Measurements from ENCODE around the gene KIDINS220. TPM values are rescaled to one million over a fixed set of nuclear protein-coding genes. Genes with fewer than 3 reads are reported as not detected.

Gene KIDINS220
- total RNA-seq, 1 donor from 2014 or later: 25.3 TPM

DNA sequence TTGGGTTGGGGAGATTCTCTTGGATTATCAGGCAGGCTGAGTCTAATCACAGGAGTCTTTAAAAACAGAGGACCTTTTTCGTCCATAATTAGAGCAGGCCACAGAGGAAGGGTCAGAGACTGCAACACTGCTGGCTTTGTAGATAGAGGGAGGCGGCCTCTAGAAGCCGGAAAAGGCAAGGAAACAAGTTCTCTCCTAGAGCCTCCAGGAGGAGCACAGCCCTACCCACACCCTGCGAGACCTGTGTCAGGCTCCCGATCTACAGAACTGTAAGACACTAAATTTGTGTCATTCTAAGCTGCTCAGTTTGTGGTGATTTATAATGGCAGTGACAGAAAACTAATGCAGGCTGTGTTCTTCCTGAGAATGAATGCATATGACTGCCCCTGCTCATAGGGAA is 140.2 kb downstream of the KIDINS220 start:
- Mint-ChIP-seq H3K4me1 (peaks cover 3% of the 10 kb centered on the region), H3K27ac (no peak overlapping the region), H3K9me3 (no peaks in the 10 kb centered on the region), H3K4me3 (no peak overlapping the region), H3K27me3 (peaks cover 8% of the 10 kb centered on the region), H3K36me3 (ENCODE audit: low read depth) (no peaks in the 10 kb centered on the region)
- no peak for DNase-seq
- intact Hi-C loops (cut with micrococcal nuclease): no loop called here

DNA sequence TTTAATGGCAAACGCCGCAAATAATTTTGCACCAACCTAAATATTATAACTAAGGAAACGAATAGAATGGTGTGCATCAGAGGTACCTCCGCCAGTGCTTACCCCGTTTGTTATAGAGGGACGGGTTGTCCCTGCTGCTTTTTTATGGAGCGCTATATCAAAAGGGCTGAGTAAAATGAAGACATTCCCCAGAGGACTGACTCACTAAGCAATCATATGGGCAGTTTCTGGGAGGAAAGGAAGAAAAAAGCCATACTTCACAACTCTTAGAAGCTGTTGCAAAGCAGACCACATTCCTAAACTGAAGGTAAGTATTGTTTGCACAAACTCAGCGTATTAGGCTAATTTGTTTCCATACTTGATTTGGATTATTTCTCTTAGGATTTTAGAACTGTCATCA is 142.7 kb downstream of the KIDINS220 start:
- DNase-seq: no peak
- intact Hi-C loops (cut with micrococcal nuclease): no loop called here
- H3K36me3 Mint-ChIP-seq (ENCODE audit: low read depth): no peaks in the 10 kb centered on the region
- H3K4me1 Mint-ChIP-seq: peaks cover 3% of the 10 kb centered on the region
- H3K27ac Mint-ChIP-seq: no peak overlapping the region
- no peaks in the 10 kb centered on the region for H3K9me3 Mint-ChIP-seq
- no peak overlapping the region for H3K4me3 Mint-ChIP-seq
- H3K27me3 Mint-ChIP-seq: peaks cover 22% of the 10 kb centered on the region

DNA sequence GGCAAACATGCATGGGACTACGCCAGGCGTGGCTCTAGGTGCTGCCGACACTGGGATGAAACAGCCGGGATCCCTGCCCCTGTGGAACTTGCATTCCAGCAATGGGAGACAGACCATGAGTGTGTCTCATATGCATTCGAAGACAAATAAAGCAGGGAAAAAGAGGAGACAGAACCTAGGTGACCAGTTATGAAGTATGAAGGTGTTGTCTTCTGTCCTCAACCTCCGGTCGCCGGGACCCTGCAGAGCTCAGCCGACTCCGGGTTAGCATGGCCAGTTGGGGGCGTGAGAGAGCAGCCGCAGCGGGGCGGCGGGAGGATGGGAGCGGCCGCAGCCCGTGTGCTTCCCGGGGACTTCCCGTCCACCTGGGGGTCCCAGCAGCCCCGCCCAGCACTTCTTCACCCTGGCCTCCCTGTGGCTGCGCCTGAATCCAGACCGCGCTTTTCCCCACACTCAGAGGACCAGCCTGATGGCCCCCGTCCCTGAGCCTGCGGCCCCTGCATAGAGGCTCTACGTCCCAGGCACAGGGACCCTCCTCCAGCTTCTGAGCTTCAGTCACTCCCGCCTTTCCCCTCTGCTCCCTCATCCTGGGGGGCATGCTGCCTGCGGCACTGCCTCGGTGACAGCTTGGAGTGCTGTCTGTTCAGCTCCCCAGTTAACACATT is 144.1 kb downstream of the KIDINS220 start:
- no peak overlapping the region for H3K27ac Mint-ChIP-seq
- DNase-seq: peak; percentile 82
- no peaks in the 10 kb centered on the region for H3K9me3 Mint-ChIP-seq
- H3K4me3 Mint-ChIP-seq: peak overlapping the region; percentile 64
- H3K4me1 Mint-ChIP-seq: peaks cover 3% of the 10 kb centered on the region
- no peaks in the 10 kb centered on the region for H3K36me3 Mint-ChIP-seq (ENCODE audit: low read depth)
- intact Hi-C loops (cut with micrococcal nuclease): loop anchor here (2.0 kb wide), 1 partner anchor 68 kb away; no protein-coding TSS in a partner anchor
- H3K27me3 Mint-ChIP-seq: peaks cover 27% of the 10 kb centered on the region

DNA sequence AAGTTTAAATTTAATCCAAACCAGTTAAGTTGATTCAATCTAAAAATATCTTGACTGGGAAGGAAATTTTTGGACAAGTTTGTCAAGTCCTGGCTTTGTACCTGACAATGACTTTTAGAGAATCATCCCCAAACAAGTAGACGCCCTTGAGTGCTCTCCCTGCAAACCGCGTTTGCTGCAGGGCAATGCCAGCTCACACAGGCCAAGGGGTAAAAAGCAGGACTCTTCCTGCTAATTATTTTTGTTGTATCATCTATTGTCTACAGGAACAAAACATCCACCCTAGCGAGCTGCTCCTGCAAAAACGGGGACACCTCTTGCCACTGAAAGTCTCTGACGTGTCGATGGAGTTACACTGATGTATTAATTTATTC is 144.6 kb downstream of the KIDINS220 start:
- no peak overlapping the region for H3K27ac Mint-ChIP-seq
- H3K27me3 Mint-ChIP-seq: peaks cover 27% of the 10 kb centered on the region
- H3K9me3 Mint-ChIP-seq: no peaks in the 10 kb centered on the region
- peak overlapping the region; percentile 64 for H3K4me3 Mint-ChIP-seq
- intact Hi-C loops (cut with micrococcal nuclease): loop anchor here (2.0 kb wide), 1 partner anchor 68 kb away; no protein-coding TSS in a partner anchor
- H3K36me3 Mint-ChIP-seq (ENCODE audit: low read depth): no peaks in the 10 kb centered on the region
- H3K4me1 Mint-ChIP-seq: peaks cover 3% of the 10 kb centered on the region
- no peak for DNase-seq

DNA sequence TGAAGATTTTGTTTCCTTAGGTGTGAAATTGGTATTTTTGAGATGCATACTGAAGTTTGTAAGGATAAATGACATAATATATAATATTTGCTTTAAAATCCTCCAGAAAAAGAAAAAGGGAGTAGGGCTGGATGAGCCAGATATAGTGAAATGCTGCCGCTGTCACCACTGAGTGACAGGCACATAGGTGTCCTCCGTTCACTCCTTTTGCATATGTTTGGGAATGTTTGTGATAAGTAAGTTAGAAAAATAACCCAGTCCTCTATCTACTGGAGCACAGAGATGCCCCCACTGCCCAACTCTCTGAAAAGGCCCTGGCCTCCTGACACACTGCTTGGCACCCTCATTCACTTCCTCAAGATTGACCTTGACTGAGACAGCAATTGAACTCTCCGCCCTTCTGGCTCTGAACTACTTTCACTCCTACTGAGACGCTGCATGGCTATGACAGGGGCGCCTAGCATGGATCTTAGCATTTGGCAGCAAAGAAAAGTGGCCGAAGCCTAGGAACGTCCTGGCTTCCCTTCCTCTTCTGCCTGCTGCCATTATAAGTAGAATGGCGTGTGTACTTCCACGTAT is 145.5 kb downstream of the KIDINS220 start:
- intact Hi-C loops (cut with micrococcal nuclease): loop anchor here (2.0 kb wide), 1 partner anchor 69 kb away; no protein-coding TSS in a partner anchor
- no peak for DNase-seq
- peaks cover 3% of the 10 kb centered on the region for H3K4me1 Mint-ChIP-seq
- peaks cover 27% of the 10 kb centered on the region for H3K27me3 Mint-ChIP-seq
- H3K36me3 Mint-ChIP-seq (ENCODE audit: low read depth): peaks cover 3% of the 10 kb centered on the region
- H3K27ac Mint-ChIP-seq: no peak overlapping the region
- H3K4me3 Mint-ChIP-seq: no peak overlapping the region
- no peaks in the 10 kb centered on the region for H3K9me3 Mint-ChIP-seq

DNA sequence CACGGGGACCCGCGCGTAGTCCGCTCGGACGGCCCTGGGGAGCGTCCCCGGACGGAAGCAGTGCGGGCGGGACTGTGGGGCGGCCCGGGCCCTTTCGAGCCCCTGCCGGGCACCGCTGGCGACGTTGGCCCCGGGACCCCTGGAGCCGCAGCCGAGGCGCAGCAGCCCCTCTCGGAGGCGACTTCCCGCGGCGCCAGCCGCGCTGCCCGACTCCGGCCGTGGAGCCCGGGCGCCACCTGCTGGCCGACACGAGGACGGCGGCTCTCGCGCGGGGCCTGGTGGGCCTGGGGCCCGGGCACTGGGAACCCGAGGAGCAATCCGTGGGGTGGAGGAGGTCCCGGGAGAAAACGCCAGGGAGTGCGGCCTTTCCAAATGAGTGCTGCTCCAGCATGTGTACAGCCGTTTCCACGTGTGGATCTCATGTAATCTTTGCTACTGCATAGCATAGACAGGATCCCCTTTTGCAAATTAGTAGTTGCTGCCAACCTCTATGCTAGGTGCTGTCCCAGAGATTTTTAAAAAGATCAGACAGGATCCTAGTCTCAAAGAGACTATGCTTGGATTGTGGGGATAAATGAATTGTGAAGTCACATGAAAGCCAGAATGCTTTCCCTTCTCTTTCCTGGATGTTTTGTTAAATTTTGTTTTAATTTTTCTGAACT is 151.6 kb downstream of the KIDINS220 start:
- peak overlapping the region; percentile 63 for H3K27ac Mint-ChIP-seq
- peaks cover 29% of the 10 kb centered on the region for H3K36me3 Mint-ChIP-seq (ENCODE audit: low read depth)
- H3K9me3 Mint-ChIP-seq: no peaks in the 10 kb centered on the region
- peak; percentile 95 for DNase-seq
- H3K4me3 Mint-ChIP-seq: peak overlapping the region; percentile 61
- H3K4me1 Mint-ChIP-seq: peaks cover 13% of the 10 kb centered on the region
- intact Hi-C loops (cut with micrococcal nuclease): loop anchor here (1.0 to 10.0 kb wide), 8 partner anchors 205 to 1589 kb away; no protein-coding TSS in a partner anchor
- peaks cover 9% of the 10 kb centered on the region for H3K27me3 Mint-ChIP-seq

DNA sequence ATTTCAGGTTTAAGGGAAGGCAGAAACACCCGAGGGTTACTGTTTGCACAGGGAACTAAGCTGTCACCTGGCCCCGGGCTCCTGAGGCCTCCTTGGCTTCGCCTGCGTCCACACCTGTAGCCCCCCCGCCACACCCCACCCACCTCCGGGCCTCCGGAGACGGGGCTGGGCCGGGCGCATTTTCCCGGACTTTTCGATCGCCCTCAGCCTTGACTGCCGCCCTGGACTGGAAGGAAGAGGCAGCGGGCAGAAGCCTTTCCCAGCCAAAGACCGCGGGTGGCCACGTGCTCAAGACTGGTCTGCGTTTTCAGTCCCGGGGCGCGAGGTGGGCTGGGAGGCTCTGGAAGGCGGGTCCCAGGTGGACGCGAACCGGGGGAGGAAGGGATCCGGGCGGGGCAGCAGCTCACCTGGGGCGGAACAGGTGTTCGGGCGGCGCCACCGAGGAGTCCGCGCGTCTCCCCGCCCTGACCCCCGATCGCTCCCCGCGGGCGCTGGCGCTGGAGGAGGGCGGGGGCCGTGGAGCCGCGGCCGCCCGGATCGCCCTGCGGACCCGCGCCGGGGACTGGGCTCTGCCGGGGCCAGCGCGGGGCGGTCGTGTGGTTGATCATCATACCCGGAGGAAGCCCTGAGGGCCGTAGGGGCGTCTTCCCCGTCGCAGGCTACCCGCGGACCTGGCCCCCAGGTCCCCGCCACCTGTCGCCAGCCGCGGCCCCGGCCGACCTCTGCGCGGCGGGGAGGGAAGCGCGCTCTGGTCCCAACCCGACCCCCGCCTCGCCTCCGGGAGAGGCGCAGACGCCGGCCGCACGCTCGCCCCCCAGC is 152.3 kb downstream of the KIDINS220 start:
- H3K4me3 Mint-ChIP-seq: peak overlapping the region; percentile 98
- H3K9me3 Mint-ChIP-seq: no peaks in the 10 kb centered on the region
- peaks cover 13% of the 10 kb centered on the region for H3K4me1 Mint-ChIP-seq
- intact Hi-C loops (cut with micrococcal nuclease): loop anchor here (1.0 to 10.0 kb wide), 15 partner anchors 204 to 1588 kb away; no protein-coding TSS in a partner anchor
- DNase-seq: peak; percentile 85
- H3K36me3 Mint-ChIP-seq (ENCODE audit: low read depth): peaks cover 29% of the 10 kb centered on the region
- peaks cover 8% of the 10 kb centered on the region for H3K27me3 Mint-ChIP-seq
- peak overlapping the region; percentile 95 for H3K27ac Mint-ChIP-seq

DNA sequence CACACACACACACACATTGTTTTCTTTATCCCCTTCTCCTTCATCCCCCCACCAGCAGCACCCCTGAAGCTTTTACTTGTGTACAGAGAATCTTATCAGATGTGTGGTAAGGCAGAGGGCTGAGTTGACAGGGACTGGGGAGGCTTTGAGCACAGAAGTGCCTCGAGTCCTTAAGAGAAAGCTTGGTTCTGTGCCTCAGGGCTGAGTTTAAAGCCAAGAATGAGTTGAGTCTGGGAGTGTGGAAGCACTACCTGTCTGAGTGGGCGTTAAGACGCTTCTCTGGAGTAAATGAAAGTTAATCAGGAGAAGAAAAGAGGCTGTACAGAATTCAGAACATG is 152.9 kb downstream of the KIDINS220 start:
- H3K4me3 Mint-ChIP-seq: peak overlapping the region; percentile 98
- intact Hi-C loops (cut with micrococcal nuclease): loop anchor here (1.0 to 10.0 kb wide), 13 partner anchors 204 to 1588 kb away; no protein-coding TSS in a partner anchor
- peaks cover 4% of the 10 kb centered on the region for H3K27me3 Mint-ChIP-seq
- peaks cover 19% of the 10 kb centered on the region for H3K4me1 Mint-ChIP-seq
- H3K9me3 Mint-ChIP-seq: no peaks in the 10 kb centered on the region
- peak overlapping the region; percentile 95 for H3K27ac Mint-ChIP-seq
- DNase-seq: no peak
- H3K36me3 Mint-ChIP-seq (ENCODE audit: low read depth): peaks cover 29% of the 10 kb centered on the region

DNA sequence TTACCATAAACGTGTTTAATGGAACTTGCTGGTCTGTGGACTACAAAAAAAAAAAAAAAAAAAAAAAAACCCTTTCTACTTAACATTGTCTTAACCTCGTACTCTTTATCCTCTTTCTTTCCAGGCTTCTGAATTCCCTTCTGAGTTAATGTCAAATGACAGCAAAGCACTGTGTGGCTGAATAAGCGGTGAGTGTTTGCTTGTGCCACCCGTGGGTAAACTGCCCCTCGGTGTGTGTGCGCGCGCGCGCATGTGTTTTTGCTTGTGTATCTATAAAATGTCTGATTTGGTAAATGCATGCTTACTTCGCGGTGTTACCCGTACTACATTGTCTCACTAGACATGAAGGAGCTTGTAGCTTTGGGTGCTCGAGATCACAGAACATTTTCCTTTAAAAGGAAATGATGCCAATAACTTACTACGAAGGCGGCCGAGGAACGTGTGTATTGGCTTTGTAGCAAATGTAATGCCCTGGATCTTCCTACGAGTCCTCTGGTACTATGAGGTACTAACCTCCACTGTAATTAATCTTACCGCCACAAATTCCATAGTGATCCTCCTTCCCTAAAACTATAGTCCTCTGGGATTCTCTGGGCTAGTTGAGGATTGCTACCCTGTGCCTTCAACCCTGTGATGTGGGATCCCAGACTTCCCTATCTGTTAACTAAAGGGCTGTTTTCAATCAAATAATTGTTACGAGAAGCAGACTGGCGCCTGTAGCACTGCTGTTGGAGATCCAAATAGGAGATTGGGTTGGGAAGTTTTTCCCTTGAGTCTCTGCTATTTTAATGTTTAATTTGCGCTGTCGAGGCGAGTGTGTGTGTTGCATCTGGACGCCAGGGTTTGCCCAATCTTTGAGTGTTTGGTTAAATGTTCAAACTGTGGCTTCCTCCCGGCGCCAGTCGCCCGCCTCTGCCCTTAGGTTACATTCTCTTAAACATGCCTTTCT is 154.4 kb downstream of the KIDINS220 start:
- peak; percentile 85 for DNase-seq
- intact Hi-C loops (cut with micrococcal nuclease): loop anchor here (5.0 to 10.0 kb wide), 6 partner anchors 346 to 1161 kb away; no protein-coding TSS in a partner anchor
- peaks cover 3% of the 10 kb centered on the region for H3K27me3 Mint-ChIP-seq
- no peaks in the 10 kb centered on the region for H3K9me3 Mint-ChIP-seq
- H3K4me3 Mint-ChIP-seq: peak overlapping the region; percentile 98
- peaks cover 28% of the 10 kb centered on the region for H3K4me1 Mint-ChIP-seq
- peaks cover 29% of the 10 kb centered on the region for H3K36me3 Mint-ChIP-seq (ENCODE audit: low read depth)
- H3K27ac Mint-ChIP-seq: peak overlapping the region; percentile 97

DNA sequence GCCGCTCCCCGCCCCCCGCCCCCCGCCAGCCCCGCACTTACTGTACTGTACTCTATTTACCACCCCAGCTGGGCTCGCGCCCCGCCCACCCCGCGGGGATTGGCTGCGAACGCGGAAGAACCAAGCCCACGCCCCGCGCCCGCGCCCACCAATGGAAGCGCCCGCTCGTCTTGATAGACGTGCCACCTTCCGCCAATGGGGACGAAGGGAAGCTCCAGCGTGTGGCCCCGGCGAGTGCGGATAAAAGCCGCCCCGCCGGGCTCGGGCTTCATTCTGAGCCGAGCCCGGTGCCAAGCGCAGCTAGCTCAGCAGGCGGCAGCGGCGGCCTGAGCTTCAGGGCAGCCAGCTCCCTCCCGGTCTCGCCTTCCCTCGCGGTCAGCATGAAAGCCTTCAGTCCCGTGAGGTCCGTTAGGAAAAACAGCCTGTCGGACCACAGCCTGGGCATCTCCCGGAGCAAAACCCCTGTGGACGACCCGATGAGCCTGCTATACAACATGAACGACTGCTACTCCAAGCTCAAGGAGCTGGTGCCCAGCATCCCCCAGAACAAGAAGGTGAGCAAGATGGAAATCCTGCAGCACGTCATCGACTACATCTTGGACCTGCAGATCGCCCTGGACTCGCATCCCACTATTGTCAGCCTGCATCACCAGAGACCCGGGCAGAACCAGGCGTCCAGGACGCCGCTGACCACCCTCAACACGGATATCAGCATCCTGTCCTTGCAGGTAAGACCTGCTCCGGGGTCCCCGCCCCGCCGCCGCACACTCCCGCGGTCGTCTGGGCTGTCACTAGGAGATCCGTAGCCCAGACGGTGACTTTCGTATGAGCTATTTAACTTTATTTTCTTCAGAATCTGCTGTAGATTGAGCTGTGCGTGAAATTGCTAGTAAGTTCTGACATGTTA is 155.4 kb downstream of the KIDINS220 start, which contains the start of gene ID2:
ID2 (plus strand) TSS at position 271 of the 907 bp plus-strand sequence; CDS start at position 381, 110 bp downstream.
- H3K36me3 Mint-ChIP-seq (ENCODE audit: low read depth): peaks cover 28% of the 10 kb centered on the region
- peaks cover 13% of the 10 kb centered on the region for H3K27me3 Mint-ChIP-seq
- H3K4me3 Mint-ChIP-seq: peak within 1 kb of the TSS; percentile 98
- H3K27ac Mint-ChIP-seq: peak within 1 kb of the TSS; percentile 97
- H3K4me1 Mint-ChIP-seq: peaks cover 37% of the 10 kb centered on the region
- intact Hi-C loops (cut with micrococcal nuclease): loop anchor here (1.0 to 10.0 kb wide), 17 partner anchors 74 to 1252 kb away; no protein-coding TSS in a partner anchor
- no peaks in the 10 kb centered on the region for H3K9me3 Mint-ChIP-seq
- peak; percentile 100 for DNase-seq

DNA sequence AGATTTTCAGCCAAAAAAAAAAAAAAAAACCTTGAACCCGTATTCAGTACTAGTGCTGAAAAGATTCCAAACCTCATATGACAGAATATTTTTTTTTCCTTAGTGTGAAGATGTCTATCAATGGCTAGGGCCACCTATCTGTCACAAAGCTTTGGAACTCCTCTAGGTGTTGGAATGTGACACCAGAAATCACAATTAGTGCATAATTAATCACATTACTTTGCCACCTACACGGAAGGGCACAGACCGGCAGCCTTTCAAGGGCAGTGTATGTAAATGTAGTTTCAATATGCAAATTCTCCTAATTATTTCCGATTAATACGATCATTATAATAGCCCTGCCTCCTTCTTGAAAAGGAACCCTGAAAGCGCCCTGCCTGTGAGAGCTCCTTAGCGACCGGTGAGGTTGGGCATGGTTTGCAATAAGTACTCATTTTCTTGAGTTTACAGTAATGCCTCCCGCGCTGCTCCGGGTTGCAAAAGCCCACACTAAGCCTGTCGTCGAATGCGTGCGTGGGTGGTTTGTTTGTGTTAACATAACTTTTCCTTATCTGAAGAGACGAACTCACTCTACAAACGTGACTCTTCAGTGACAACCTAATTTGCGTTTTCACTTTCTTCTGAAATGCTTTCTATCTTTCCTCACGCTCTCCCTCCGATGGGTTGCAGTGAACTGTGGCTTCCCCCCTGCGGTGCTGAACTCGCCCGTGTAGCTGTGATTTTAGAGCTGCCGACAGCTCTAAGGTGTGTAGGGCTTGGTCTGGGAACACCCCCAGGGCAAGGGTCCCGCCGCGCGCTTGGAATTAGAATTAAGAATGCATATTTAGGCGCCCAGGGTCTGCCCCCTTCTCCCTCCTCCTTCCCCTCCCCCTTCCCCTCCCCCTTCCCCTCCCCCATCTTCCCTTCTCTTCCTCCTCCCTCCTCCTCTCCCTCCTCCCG is 156.3 kb downstream of the KIDINS220 start:
- intact Hi-C loops (cut with micrococcal nuclease): loop anchor here (1.0 to 10.0 kb wide), 17 partner anchors 73 to 1251 kb away; no protein-coding TSS in a partner anchor
- H3K27me3 Mint-ChIP-seq: peaks cover 20% of the 10 kb centered on the region
- peak; percentile 91 for DNase-seq
- peak overlapping the region; percentile 98 for H3K4me3 Mint-ChIP-seq
- no peaks in the 10 kb centered on the region for H3K9me3 Mint-ChIP-seq
- peaks cover 28% of the 10 kb centered on the region for H3K36me3 Mint-ChIP-seq (ENCODE audit: low read depth)
- H3K27ac Mint-ChIP-seq: peak overlapping the region; percentile 95
- peaks cover 36% of the 10 kb centered on the region for H3K4me1 Mint-ChIP-seq

Measured in activated CD4-positive, alpha-beta T cell treated with anti-CD3 and anti-CD28 coated beads, Interleukin-2, amount 10 ng/mL, durations not matched to agents 24 days and 14 days (primary cell).